Measurements from ENCODE around the gene NECAB2.

The NECAB2 gene

GRCh38 chr16:83995754-83996153 lies 27.7 kb downstream of the NECAB2 start:
- TF ChIP-seq ESRRG (CRISPR knock-in tag; IDR thresholded peaks at IDR 0.05) = no peak
- no peak for TF ChIP-seq PPARA (CRISPR knock-in tag; IDR thresholded peaks at IDR 0.05; ENCODE audit: borderline replicate concordance)
- TF ChIP-seq ISL1 (CRISPR knock-in tag; IDR thresholded peaks at IDR 0.05) = no peak
- TF ChIP-seq BACH2 (CRISPR knock-in tag; IDR thresholded peaks at IDR 0.05; ENCODE audit: borderline replicate concordance) = no peak
- TF ChIP-seq PATZ1 (CRISPR knock-in tag; IDR thresholded peaks at IDR 0.05; ENCODE audit: borderline replicate concordance) = no peak
- ATAC-seq = no peak

- ATAC-seq = no peak
- no peak for TF ChIP-seq OSR1 (CRISPR knock-in tag; IDR thresholded peaks at IDR 0.05)
- no peak for TF ChIP-seq BACH2 (CRISPR knock-in tag; IDR thresholded peaks at IDR 0.05; ENCODE audit: borderline replicate concordance)
- TF ChIP-seq TSHZ2 (CRISPR knock-in tag; IDR thresholded peaks at IDR 0.05) = no peak
- TF ChIP-seq POU6F1 (CRISPR knock-in tag; IDR thresholded peaks at IDR 0.05; ENCODE audit: borderline replicate concordance, low read depth) = no peak
- TF ChIP-seq ARNTL (CRISPR knock-in tag; IDR thresholded peaks at IDR 0.05; ENCODE audit: borderline replicate concordance, low read depth) = no peak
- TF ChIP-seq TOX (CRISPR knock-in tag; IDR thresholded peaks at IDR 0.05; ENCODE audit: borderline replicate concordance) = no peak
- no peak for TF ChIP-seq ZNF565 (CRISPR knock-in tag; conservative IDR thresholded peaks at IDR 0.05; ENCODE audit: low read depth)
- no peak for TF ChIP-seq ZNF70 (CRISPR knock-in tag; IDR thresholded peaks at IDR 0.05)
- TF ChIP-seq PATZ1 (CRISPR knock-in tag; IDR thresholded peaks at IDR 0.05; ENCODE audit: borderline replicate concordance) = no peak
Observed at GRCh38 chr16:83996481-83997252, 28.6 kb downstream of the NECAB2 start.

GRCh38 chr16:83998091-83998490 lies 30.0 kb downstream of the NECAB2 start:
- ATAC-seq = no peak
- TF ChIP-seq ARNTL (CRISPR knock-in tag; IDR thresholded peaks at IDR 0.05; ENCODE audit: borderline replicate concordance, low read depth) (no peak), OSR1 (CRISPR knock-in tag; IDR thresholded peaks at IDR 0.05) (no peak), ISL1 (CRISPR knock-in tag; IDR thresholded peaks at IDR 0.05) (no peak), CREB5 (CRISPR knock-in tag; IDR thresholded peaks at IDR 0.05; ENCODE audit: low read depth) (no peak), TSHZ2 (CRISPR knock-in tag; IDR thresholded peaks at IDR 0.05) (no peak), BACH2 (CRISPR knock-in tag; IDR thresholded peaks at IDR 0.05; ENCODE audit: borderline replicate concordance) (no peak), ZNF70 (CRISPR knock-in tag; IDR thresholded peaks at IDR 0.05) (no peak), GLIS3 (CRISPR knock-in tag; IDR thresholded peaks at IDR 0.05) (no peak), PPARA (CRISPR knock-in tag; IDR thresholded peaks at IDR 0.05; ENCODE audit: borderline replicate concordance) (no peak), TOX (CRISPR knock-in tag; IDR thresholded peaks at IDR 0.05; ENCODE audit: borderline replicate concordance) (no peak), RARB (CRISPR knock-in tag; IDR thresholded peaks at IDR 0.05) (no peak), CSDC2 (CRISPR knock-in tag; IDR thresholded peaks at IDR 0.05) (no peak), ZNF565 (CRISPR knock-in tag; conservative IDR thresholded peaks at IDR 0.05; ENCODE audit: low read depth) (no peak), TCF4 (CRISPR knock-in tag; IDR thresholded peaks at IDR 0.05; ENCODE audit: borderline replicate concordance) (no peak), ZFP3 (CRISPR knock-in tag; IDR thresholded peaks at IDR 0.05) (no peak), ZFP30 (CRISPR knock-in tag; IDR thresholded peaks at IDR 0.05) (no peak), ZC3H10 (CRISPR knock-in tag; IDR thresholded peaks at IDR 0.05) (no peak), SNAI2 (CRISPR knock-in tag; IDR thresholded peaks at IDR 0.05) (no peak), CSRNP3 (CRISPR knock-in tag; IDR thresholded peaks at IDR 0.05) (no peak)
